M059J (cell line): ENCODE measurements around the gene SPON2. TPM values are rescaled to one million over a fixed set of nuclear protein-coding genes. Genes with fewer than 3 reads are reported as not detected.

ENCODE experiments used
- DNase-seq: peaks from one replicate; pipeline ENCODE4 v3.0.0-alpha.2; 2012; ENCODE audit warnings: low read depth
- total RNA-seq: library from RNA; depleted of rRNA; stranded (reverse); fragments of >200 nt; shearing (Covaris generic); gene quantifications from 2 replicates; pipeline ENCODE4 v1.2.3, GENCODE V29; 2014

The SPON2 gene
- total RNA-seq, 1 experiment from 2014 or later, result 0.07 TPM

DNA sequence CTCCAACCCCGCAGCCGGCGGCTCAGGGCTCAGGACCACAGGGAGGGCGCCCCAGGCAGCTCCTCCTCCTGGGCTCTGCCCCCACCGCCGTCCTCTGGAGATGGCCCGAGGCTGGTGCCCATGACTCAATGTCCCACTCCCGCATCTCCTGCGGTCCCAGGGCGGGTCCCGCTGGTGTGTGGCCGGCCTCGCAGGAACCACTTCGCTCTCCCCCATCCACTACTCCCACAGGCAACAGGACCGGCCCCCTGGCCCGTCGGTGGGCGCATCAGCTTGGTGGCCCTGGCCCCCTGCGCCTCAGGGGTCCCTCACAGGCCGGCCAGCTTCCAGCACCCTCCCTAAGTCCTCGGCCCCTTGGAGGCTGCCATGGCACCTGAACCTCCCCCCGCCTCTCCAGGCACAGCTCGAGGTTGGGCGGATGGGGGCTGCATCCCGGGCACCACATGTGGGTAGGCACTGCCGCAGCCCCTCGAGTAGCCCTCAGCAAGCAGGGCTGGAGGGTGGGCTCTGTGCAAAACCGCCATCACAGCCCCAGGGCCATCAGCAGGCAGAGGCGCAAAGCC is 22.8 kb upstream of the SPON2 start:
- DNase-seq, result no peak

DNA sequence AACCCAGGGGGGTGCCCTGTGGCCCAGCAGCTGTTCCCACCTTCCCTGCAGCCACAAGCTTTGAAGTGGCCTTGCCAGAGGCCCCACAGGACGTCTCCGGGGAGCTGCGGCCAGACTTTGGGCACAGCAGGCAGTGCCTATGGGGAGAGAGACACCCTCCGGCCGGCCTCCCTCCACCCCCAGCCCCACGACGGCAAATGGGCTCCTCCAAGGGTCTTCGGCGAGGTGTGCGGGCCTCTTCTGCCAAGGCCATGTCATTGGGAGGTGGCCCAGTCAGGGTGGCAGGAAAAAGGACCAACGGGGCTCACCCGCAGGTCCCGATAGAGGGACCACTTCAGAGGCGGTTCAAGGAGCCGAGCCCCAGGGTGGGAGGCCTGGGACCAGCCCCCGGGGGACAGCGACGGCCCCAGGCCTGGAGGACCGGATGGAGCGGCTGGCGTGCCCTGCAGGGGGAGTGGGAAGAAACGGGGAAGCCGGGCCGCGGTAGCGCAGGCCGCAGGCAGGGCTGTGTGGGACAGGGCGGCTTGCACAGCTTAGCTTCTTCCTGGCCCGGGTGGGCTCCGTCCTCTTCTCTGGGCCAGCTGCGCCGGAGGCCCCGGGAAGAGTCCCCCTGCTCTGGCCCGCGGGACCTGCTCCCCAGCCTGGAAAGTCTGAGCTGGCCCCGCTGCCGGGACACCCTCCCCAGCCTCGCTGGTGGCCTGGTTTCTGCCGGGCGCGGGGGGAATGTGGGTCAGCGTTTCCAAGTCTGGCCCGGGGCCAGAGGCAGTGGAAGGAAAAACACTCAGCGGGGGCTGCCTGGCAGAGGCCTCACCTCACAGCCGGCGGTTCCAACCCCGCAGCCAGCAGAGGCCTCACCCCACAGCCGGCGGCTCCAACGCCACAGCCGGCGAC is 21.9 kb upstream of the SPON2 start:
- peak; percentile 12 for DNase-seq

DNA sequence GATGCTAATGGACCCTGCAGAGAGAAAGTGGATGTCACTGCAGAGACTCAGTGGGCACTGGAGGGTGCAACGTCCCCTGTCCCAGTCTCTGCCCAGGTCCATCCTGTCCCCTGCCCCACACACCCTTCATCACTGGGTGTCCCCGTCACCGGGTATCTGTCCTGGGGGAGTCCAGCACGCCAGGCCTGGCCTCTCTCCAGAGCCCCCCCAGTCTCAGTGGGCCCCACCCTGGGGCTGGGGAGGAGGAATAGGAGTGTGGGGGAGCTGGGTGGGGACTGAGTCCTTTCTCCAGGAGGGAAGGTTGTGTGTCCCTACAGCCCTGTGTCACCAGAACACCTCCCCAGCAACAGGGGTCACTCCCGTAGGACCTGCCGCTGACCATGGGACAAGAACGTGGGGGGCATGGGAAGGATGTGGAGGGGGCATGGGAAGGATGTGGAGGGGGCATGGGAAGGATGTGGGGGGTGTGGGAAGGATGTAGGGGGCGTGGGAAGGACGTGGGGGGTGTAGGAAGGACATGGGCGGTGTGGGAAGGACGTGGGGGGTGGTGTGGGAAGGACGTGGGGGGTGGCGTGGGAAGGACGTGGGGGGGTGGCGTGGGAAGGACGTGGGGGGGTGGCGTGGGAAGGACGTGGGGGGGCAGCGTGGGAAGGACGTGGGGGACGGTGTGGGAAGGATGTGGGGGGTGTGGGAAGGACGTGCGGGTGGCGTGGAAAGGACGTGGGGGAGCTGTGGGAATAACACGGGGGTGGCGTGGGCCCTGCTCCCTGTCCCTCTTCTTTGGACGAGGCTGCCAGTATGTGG is 21.0 kb upstream of the SPON2 start:
- no peak for DNase-seq

DNA sequence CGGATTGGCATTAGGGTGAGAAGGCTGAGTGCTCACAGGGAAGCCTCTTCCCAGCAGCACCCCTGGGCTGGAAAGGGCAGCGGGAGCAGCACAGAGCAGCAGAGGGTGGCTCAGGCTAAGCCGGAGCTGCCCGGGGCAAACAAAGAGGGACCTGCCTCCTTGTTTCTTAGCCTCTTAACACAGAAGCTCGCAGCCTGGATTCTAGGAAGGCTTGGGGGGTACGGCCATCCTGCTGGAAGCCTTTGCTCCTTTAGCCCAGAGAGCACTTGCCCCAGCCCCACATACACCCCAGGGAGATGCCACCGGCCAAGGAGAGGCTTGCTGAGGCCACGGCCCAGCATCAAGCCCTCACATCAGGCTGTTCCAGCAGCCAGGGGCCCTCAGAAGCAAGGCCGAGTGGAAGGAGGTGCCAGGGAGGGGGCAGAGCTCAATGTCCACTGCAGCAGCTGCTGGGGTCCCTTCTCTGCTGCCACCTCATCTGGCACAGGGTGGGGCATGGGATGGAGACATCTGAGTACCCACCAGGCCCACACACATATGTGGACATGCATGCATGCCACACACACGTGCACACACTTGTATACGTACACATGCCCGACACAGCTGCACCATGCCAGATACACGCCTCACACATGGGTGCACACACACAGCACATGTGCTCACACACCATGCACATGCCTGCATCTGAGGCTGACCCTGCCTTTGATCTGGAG is 20.3 kb upstream of the SPON2 start:
- DNase-seq, result peak; percentile 66

DNA sequence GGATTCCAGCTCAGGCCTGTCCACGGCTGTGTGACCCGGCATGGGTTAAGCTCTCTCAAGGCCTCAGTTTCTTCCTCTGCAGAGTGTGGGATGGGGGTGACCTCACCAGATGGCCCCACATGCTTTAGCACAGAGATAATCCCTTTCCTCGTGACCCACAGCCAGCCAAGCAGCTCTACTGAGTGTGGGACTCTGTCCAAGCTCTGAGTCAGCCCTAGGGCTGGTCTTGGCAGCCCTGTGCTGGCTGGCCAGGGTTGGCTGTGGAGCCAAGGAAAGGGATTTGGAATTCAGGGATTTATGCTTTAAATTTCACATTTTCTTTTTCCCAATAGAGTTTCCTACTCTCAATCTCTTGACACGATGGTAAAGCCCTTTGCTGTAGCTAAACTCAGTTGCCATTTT is 19.7 kb upstream of the SPON2 start:
- peak; percentile 93 for DNase-seq

DNA sequence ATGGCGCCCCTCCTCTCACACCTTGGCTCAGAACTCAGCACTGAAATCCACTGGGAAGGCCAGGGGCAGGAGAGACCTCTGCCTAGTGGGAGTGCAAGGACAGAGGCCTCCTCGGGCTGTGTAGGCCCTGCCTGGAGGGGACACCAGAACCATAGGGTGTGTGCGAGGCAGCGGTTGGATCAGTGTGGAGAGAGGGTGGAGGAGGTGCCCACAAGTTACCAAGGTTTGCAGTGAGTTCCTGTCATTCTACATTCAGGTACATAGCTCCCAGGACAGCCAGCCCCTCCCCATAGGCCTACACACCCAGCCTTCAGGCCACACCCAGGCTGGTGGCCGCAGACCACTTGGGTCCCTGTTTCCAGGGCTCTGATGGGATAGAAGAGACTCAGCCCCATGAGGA is 19.2 kb upstream of the SPON2 start:
- no peak for DNase-seq

DNA sequence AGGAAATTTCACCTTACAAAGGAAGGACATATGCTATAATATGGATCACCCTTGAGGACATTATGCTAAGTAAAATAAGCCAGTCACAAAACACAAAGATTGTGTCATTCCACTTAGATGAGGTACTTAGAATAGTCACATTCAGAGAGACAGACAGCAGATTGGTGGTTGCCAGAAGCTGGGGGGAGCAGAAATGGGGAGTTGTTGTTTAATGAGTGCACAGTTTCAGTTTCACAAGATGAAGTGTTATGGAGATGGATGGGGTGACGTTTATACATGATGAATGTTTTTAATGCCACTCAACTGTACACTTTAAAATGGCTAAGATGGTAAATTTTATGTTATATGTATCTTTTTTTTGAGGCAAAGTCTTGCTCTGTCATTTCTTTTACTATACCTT is 14.8 kb upstream of the SPON2 start:
- DNase-seq, result no peak

DNA sequence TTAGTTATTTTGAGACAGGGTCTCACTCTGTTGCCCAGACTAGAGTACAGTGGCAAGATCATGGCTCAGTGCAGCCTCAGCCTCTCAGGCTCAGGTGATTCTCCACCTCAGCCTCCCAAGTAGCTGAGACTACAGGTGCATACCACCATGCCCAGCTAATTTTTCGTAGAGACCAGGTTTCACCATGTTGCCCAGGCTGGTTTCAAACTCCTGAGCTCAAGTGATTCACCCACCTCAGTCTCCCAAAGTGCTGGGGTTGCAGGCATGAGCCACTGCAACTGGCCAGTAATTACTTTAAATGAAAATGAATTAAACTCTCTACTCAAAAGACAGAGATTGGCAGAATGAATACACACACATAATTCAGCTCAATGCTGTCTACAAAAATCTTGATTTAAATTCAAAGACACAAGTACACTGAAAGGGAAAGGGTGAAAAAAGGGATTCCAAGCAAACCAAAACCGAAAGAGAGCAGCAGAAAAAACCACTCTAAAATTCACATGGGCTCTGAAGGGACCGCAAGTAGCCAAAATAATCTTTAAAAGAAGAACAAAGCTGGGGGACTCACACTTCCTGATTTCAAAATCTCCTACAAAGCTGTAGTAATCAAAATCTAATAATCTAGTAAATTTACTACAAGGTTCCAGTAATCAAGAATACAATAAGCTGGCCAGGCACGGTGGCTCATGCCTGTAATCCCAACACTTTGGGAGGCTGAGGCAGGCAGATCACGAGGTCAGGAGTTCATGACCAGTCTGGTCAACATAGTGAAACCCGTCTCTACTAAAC is 11.8 kb upstream of the SPON2 start:
- no peak for DNase-seq

DNA sequence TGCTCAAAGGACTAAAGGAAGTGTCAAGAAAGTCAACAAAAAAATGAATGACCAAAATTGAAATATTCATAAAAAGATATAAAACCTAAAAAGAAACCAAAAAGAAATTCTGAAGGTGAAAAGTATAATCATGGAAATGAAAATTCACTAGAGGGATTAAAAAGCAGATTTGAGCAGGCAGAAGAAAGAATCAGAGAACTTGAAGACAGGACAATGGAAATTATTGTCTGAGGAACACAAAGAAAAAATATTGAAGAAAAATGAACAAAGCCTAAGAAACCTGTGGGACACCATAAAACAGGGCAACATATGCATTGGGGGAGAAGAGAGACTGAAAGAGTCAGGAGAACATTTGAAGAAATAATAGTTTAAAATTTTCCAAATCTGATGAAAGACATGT is 9.9 kb upstream of the SPON2 start:
- DNase-seq, result no peak

DNA sequence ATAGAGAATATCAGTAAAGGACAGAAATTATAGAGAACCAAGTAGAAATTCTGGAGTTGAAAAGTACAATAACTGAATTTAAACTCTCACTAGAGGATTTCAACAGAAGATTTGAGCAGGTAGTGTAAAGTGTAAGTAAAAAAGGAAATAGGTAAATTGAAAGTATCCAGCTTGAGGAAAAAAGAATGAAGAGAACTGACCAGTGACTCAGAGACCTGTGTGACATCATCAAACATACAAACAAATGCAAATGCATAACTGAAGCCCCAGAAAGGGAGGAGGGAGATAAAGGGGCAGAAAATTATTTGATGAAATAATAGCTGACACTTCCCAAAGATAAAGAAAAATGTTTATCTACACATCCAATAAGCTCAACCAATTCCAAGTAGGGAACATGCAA is 8.3 kb upstream of the SPON2 start:
- no peak for DNase-seq

DNA sequence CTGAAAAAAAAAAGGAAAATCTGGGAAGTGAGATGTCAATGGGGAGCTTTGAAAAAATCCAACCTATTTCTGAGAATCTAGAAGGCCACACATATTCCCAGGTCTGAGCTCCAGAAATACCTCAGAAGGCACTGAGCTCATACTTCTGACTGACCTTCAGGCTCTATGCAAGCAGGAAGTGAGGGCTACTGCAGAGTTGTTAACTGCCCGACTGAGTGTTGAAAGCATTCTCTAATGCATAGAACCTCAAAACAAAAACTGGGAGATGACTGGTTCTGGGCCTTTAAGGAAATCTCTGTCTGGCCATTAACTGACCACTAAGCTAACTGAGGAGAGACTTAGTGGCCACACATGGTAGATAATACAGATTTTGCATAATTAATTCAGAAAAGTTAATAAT is 7.6 kb upstream of the SPON2 start:
- no peak for DNase-seq

DNA sequence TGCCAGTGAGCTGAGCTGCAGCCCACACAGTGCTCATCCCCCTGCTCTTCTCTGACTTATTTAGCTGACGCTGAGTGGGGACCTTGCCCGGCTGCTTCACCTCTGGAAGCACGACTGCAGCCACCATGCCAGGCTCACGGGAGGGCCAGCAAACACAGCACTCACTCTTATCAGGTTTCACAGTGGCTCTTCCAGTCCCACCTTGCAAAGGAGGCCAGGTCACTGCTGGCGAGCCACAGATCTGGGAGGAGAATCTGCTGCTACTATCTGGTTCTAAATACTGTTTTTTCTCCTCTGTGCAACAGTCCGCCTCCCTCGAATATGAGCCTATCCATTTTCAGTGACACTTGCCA is 6.7 kb upstream of the SPON2 start:
- DNase-seq, result no peak

DNA sequence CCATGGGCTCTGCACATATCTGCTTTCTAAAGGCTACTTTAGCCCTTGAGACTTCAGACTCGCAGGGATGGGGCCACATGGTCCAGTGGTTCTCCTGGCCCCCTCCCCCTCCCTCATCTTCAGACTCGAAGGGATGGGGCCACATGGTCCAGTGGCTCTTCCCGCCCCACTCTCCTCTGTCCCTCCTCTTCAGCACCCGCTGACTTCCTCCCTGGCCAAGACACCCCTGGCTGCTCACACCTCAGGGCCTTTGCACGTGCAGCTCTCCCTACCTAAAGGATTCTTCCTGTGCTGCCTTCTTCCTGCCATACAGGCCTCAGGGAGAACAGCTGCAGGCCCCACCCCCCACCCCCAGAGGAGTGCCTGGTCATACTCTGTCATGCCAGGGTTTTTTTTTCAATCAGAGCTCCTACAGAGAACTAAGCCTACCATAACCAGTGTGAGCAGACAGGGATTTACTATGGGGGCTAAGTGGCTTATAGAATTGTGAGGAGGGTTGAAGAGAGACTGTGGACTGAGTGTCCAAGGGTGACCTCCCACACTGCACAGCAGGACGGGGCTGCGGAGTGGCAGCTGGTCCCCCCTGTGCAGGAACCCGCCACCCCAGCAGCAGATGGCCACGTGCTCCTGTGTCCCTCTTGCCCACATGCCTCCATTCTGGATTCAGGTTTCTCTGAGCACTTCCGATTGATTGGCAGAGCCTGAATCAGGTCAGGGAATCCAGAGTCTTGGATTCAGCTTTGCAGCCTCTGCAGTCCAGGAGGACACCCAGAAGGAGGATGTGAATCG is 6.1 kb upstream of the SPON2 start:
- DNase-seq, result no peak

DNA sequence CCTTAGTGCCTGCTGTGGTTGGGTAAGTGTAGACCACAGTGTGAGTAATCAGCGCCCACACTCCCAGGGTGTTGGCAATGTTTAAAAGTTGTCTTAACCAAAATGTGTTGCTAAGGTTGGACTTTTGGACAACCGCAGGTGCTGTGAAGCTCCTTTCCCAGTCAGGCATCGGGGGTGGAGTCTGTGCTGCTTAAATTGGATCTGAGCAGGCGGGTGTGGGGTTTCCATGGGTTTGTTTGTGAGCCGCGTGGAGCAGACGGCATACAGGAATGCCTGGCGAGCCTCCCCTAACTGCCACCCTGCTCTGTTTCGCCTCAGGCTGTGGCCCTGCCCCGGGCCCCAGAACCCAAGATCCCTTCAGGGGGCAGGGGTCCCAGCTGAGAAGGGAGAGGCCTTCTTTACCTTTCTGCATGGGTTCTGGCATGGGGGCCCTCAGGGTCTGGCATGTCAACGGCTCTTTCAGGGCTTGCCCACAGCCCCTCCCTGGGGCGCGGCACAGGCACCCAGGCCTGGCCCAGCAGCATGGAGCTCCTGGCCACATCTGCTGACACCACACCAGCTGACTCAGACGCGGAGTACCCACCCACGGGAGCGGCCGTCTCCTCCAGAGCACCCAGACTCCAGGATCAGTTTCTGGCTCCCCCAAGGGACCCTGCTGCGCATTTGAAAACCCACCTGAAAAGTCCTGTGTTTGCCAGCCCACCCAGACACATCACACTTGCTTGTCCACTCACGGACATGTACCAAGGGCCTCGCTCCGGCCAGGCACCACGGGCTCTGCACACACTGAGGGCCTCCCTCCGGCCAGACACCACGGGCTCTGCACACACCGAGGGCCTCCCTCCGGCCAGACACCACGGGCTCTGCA is 5.1 kb upstream of the SPON2 start:
- DNase-seq, result peak; percentile 55

DNA sequence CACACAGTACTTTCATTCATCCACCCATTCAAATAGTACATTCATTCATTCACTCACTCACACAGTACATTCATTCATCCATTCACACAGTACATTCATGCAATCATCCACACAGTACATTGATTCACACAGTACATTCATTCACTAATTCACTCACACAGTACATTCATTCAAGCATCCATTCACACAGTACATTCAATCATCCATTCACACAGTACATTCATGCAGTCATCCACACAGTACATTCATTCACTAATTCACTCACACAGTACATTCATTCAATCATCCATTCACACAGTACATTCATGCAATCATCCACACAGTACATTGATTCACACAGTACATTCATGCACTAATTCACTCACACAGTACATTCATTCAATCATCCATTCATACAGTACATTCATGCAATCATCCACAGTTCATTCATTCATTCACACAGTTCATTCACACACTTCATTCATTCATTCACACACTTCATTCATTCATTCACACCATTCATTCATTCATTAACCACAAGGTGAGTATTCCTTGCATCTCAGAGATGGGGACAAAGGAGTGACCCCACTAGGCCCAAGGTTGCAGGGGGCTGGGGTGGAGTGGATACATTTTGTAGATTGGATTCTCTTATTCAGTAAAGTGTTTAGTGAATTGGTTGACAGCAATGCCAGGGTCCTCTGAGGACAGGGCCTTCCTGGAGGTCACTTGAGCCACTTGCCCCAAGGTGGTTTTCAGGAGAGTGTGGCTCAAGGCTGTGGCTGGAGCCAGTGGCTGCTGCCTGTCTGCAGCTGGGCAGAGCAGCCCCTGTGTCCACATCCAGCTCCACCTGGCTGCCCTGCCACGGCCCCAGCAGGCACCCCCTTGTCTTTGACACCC is 4.3 kb upstream of the SPON2 start:
- no peak for DNase-seq

DNA sequence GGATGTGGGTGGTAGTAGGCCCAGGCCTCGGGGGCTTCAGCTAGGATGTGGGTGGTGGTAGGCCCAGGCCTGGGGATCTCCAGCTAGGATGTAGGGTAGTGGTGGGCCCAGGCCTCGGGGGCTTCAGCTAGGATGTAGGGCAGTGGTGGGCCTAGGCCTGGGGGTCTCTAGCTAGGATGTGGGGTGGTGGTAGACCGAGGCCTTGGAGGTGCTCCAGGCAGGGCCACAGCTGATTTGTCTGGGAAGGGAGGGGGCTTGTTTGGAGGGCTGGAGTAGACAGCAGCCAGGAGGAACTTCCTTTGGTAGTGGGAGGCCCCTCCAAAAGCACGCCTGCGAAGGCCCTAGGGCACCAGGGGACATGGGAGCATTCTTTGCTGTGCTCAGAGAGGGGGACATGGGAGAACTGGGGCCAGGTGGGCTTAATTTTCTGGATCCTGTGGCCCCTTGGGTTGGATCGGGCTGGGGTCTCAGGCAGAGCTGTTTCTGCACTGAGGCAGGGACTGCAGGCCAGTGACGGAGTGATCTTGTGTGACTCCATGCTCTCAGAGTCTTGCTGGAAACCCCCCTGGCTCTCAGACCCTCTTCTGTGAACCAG is 3.3 kb upstream of the SPON2 start:
- DNase-seq, result no peak

DNA sequence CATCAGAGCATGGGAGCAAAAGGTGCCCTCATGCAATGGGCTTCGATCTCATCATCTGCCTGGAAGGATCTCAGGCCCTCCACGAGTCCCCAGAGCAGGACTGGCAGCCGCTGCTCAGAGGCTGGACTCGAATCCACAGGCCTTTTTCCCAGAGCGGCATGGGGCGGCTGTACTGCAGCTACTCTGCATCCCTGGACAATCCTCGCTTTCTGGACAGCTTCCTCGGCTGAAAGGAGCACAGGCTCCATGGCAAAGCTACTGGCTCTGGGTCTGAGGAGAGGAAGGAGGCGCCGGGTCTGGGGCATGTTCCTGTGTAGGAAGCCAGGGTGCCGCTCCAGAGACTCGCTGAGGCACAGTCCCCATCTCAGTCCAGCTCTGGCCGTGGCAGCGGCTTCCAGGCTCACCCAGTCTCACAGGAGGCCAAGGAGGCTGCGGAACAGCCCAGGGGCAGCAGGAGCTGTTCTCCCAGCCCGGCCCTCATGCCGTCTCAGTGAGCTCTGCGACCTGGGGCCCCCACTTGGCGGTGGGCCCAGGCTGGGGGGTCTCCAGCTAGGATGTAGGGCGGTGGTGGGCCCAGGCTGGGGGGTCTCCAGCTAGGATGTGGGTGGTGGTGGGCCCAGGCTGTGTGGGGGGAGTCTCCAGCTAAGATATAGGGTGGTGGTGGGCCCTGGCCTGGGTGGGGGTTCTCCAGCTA is 2.7 kb upstream of the SPON2 start:
- DNase-seq, result no peak
